Gastroesophageal sphincter (tissue), 3 donors: ENCODE results near the gene HOXA5.

Experiments
- EP300 ChIP-seq: sonication (generic); formaldehyde crosslinking; IDR thresholded peaks from one replicate; pipeline ENCODE4 v1.6.1; 2017; ENCODE audit warnings: antibody characterized with exemption, mild to moderate bottlenecking
- POLR2A ChIP-seq, 2 donors: fragments of 450-650 bp; IDR thresholded peaks; one replicate each; pipeline ENCODE4 v1.6.1; 2017; ENCODE audit warnings: antibody characterized with exemption in 2 of 2, mild to moderate bottlenecking in 2 of 2, moderate library complexity in 1 of 2
- TF ChIP-seq, protein P1 (sequence below), 4 experiments: fragments of 200-600 bp in 2 of 4; fragments of 450-650 bp in 2 of 4; sonication (generic) in 1 of 4; IDR thresholded peaks; one replicate each; pipeline ENCODE4 v1.5.1; 2017 to 2019; ENCODE audit warnings: antibody characterized with exemption in 4 of 4, mild to moderate bottlenecking in 2 of 4, moderate library complexity in 2 of 4

DNA sequence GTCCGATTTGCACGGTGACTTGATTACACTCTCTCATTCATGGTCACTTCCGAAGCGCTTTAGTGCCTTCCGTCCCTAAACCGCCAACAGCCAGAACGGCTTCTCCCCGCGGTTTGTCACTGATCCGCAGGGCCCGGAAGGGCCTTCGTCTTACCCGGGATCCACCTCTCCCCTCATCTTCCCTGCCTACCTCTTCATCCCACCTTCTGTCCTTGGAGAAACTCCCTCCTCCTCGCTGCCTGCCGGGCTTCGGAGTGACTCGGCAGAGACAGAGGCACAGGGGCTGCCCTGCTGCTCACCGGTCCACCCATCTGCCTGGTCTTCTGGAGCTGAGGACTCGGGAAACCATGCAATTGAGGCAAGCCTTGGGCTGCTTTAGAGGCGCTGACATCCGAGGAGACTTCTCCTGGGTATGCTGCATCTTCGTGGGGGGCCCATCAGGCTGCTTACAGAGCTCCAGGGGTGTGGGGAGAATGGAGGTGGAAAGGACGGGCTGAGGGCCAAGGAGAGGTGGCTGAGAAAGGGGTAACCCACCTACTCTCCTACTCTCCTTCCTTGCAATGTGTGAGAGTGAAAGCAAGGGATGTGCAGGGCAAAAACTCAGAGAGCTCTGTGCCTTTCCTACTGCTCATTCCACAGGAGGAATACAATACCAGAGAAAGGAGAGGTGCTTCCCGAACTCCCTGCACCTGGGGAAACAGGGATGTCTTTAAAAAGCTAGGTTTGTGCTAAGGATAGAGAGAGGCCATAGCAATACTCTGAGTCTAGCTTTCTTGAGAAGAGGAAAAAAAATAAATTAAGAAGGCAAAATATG is 42.6 kb upstream of the HOXA5 start:
- no peak for TF ChIP-seq POLR2A (IDR thresholded peaks at IDR 0.05)
- TF ChIP-seq, protein P1, sequence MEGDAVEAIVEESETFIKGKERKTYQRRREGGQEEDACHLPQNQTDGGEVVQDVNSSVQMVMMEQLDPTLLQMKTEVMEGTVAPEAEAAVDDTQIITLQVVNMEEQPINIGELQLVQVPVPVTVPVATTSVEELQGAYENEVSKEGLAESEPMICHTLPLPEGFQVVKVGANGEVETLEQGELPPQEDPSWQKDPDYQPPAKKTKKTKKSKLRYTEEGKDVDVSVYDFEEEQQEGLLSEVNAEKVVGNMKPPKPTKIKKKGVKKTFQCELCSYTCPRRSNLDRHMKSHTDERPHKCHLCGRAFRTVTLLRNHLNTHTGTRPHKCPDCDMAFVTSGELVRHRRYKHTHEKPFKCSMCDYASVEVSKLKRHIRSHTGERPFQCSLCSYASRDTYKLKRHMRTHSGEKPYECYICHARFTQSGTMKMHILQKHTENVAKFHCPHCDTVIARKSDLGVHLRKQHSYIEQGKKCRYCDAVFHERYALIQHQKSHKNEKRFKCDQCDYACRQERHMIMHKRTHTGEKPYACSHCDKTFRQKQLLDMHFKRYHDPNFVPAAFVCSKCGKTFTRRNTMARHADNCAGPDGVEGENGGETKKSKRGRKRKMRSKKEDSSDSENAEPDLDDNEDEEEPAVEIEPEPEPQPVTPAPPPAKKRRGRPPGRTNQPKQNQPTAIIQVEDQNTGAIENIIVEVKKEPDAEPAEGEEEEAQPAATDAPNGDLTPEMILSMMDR (IDR thresholded peaks at IDR 0.05), result no peak
- no peak for TF ChIP-seq EP300
